ENCODE data around the gene VWA5A.

DNA sequence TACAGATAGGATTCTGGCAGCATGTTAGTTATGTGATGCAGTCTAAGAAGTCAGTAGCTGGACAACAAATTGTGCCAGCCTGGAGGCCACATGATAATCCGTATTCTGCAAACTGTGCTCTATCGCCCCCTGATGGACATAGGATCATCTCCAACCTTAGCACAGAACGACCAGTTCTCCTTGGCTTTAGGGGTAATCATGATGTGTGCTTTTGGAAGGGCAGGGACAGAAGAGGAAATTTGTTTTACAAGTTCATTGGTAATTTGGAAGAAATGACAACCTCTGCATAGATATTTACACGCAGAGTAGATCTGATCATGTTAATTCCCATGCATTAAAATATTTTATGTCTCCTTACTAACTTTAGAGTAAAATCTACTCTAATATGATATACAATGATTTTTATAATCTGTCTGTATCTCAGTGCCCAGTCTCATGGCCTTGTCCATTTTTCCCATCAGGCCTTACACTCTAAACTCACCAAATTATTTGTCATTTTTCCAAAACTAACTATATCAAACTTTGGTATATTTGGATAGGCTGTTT, 80.0 kb downstream of the VWA5A start:
- TF ChIP-seq, protein P1, sequence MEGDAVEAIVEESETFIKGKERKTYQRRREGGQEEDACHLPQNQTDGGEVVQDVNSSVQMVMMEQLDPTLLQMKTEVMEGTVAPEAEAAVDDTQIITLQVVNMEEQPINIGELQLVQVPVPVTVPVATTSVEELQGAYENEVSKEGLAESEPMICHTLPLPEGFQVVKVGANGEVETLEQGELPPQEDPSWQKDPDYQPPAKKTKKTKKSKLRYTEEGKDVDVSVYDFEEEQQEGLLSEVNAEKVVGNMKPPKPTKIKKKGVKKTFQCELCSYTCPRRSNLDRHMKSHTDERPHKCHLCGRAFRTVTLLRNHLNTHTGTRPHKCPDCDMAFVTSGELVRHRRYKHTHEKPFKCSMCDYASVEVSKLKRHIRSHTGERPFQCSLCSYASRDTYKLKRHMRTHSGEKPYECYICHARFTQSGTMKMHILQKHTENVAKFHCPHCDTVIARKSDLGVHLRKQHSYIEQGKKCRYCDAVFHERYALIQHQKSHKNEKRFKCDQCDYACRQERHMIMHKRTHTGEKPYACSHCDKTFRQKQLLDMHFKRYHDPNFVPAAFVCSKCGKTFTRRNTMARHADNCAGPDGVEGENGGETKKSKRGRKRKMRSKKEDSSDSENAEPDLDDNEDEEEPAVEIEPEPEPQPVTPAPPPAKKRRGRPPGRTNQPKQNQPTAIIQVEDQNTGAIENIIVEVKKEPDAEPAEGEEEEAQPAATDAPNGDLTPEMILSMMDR (IDR thresholded peaks at IDR 0.05) = no peak
- TF ChIP-seq POLR2A (IDR thresholded peaks at IDR 0.05) = no peak
